WTC11 (cell line): ENCODE measurements around the gene LGALS7. TPM values are rescaled to one million over a fixed set of nuclear protein-coding genes. Genes with fewer than 3 reads are reported as not detected.

Experiments used
- ATAC-seq: fragments of 200-7000 bp; cut with Tn5 transposase; 2 replicates; pipeline ENCODE4 v1.10.0; 2021; ENCODE audit warnings: mild to moderate bottlenecking, moderate library complexity
- CTCF ChIA-PET: fragments of 300-600 bp; sonication (Branson Sonifier 250); formaldehyde crosslinking; loops from one replicate; lab custom pipeline; 2021; ENCODE audit warnings: antibody characterized with exemption; lab: Charles Lee
- POLR2A ChIA-PET: fragments of 350-600 bp; sonication (Branson Sonifier 250); formaldehyde crosslinking; loops from one replicate; lab custom pipeline; 2021; ENCODE audit warnings: antibody characterized with exemption; lab: Charles Lee
- DNase-seq: peaks from one replicate; pipeline ENCODE4 v3.0.0; 2021; ENCODE audit warnings: low spot score
- H3K27ac Mint-ChIP-seq: 2 replicates; pipeline ENCODE4 v1.8.0; 2021; ENCODE audit warnings: mixed read lengths
- H3K27me3 Mint-ChIP-seq: 2 replicates; pipeline ENCODE4 v1.8.0; 2021; ENCODE audit warnings: low read depth, mild to moderate bottlenecking, moderate library complexity, mixed read lengths
- H3K36me3 Mint-ChIP-seq: 2 replicates; pipeline ENCODE4 v1.8.0; 2021; ENCODE audit warnings: mixed read lengths
- H3K4me1 Mint-ChIP-seq: 2 replicates; pipeline ENCODE4 v1.8.0; 2022; ENCODE audit warnings: mixed read lengths
- H3K4me3 Mint-ChIP-seq: 2 replicates; pipeline ENCODE4 v1.8.0; 2021; ENCODE audit warnings: mild to moderate bottlenecking, moderate library complexity, mixed read lengths
- H3K9me3 Mint-ChIP-seq: 2 replicates; pipeline ENCODE4 v1.8.0; 2021; ENCODE audit warnings: mixed read lengths
- FOXP4 ChIP-seq: sonication (generic); formaldehyde crosslinking; IDR thresholded peaks from 2 replicates; pipeline ENCODE4 v1.8.0; 2022; ENCODE audit warnings: mild to moderate bottlenecking, missing genetic modification reagents
- HMGA2 ChIP-seq: fragments of 250-450 bp; sonication (Bioruptor Pico); IDR thresholded peaks from 2 replicates; pipeline ENCODE4 v1.4.0; 2021; ENCODE audit warnings: mild to moderate bottlenecking, moderate library complexity
- KAT7 ChIP-seq: sonication (generic); formaldehyde crosslinking; IDR thresholded peaks from 2 replicates; pipeline ENCODE4 v1.8.1; 2023; ENCODE audit warnings: missing genetic modification reagents, mild to moderate bottlenecking, borderline replicate concordance
- MXD4 ChIP-seq: fragments of 250-450 bp; sonication (Bioruptor Pico); IDR thresholded peaks from 2 replicates; pipeline ENCODE4 v1.8.0; 2021; ENCODE audit warnings: mild to moderate bottlenecking, moderate library complexity, borderline replicate concordance
- NFYB ChIP-seq: sonication (generic); formaldehyde crosslinking; conservative IDR thresholded peaks from 2 replicates; pipeline ENCODE4 v1.8.0; 2022; ENCODE audit warnings: low read depth, missing genetic modification reagents
- NR2C2 ChIP-seq: sonication (generic); formaldehyde crosslinking; IDR thresholded peaks from 2 replicates; pipeline ENCODE4 v1.8.0; 2022; ENCODE audit warnings: mild to moderate bottlenecking, missing genetic modification reagents
- STAT6 ChIP-seq: sonication (generic); formaldehyde crosslinking; conservative IDR thresholded peaks from 2 replicates; pipeline ENCODE4 v1.8.1; 2023; ENCODE audit warnings: mild to moderate bottlenecking, low read depth, missing genetic modification reagents, moderate library complexity
- TCF7 ChIP-seq: sonication (generic); formaldehyde crosslinking; IDR thresholded peaks from 2 replicates; pipeline ENCODE4 v1.8.0; 2022; ENCODE audit warnings: mild to moderate bottlenecking, low read depth, missing genetic modification reagents, moderate library complexity
- TP53 ChIP-seq: sonication (generic); formaldehyde crosslinking; IDR thresholded peaks from 2 replicates; pipeline ENCODE4 v1.8.1; 2023; ENCODE audit warnings: mild to moderate bottlenecking, missing genetic modification reagents
- ZMAT4 ChIP-seq: fragments of 250-450 bp; sonication (Bioruptor Pico); IDR thresholded peaks from 2 replicates; pipeline ENCODE4 v1.9.0; 2021; ENCODE audit warnings: mild to moderate bottlenecking
- ZNF121 ChIP-seq: sonication (generic); formaldehyde crosslinking; IDR thresholded peaks from 2 replicates; pipeline ENCODE4 v1.8.0; 2023; ENCODE audit warnings: missing genetic modification reagents
- ZNF532 ChIP-seq: fragments of 250-450 bp; sonication (Bioruptor Pico); IDR thresholded peaks from 2 replicates; pipeline ENCODE4 v1.9.0; 2021; ENCODE audit warnings: mild to moderate bottlenecking, borderline replicate concordance
- total RNA-seq: library from RNA; stranded (reverse); gene quantifications from 3 replicates; pipeline ENCODE4 v1.2.3, GENCODE V29; 2021
- TF ChIP-seq, protein P1 (sequence below): fragments of 250-450 bp; sonication (Bioruptor Pico); conservative IDR thresholded peaks from 2 replicates; pipeline ENCODE4 v1.9.0; 2021; ENCODE audit warnings: mild to moderate bottlenecking
- TF ChIP-seq, protein P2 (sequence below): fragments of 250-450 bp; sonication (Bioruptor Pico); IDR thresholded peaks from 2 replicates; pipeline ENCODE4 v1.8.0; 2021; ENCODE audit warnings: mild to moderate bottlenecking
- TF ChIP-seq, protein P3 (sequence below): sonication (generic); formaldehyde crosslinking; IDR thresholded peaks from 2 replicates; pipeline ENCODE4 v1.8.1; 2023; ENCODE audit warnings: mild to moderate bottlenecking, missing genetic modification reagents, moderate library complexity

Gene LGALS7
- total RNA-seq, 1 experiment from 2014 or later: 2.3 TPM

DNA sequence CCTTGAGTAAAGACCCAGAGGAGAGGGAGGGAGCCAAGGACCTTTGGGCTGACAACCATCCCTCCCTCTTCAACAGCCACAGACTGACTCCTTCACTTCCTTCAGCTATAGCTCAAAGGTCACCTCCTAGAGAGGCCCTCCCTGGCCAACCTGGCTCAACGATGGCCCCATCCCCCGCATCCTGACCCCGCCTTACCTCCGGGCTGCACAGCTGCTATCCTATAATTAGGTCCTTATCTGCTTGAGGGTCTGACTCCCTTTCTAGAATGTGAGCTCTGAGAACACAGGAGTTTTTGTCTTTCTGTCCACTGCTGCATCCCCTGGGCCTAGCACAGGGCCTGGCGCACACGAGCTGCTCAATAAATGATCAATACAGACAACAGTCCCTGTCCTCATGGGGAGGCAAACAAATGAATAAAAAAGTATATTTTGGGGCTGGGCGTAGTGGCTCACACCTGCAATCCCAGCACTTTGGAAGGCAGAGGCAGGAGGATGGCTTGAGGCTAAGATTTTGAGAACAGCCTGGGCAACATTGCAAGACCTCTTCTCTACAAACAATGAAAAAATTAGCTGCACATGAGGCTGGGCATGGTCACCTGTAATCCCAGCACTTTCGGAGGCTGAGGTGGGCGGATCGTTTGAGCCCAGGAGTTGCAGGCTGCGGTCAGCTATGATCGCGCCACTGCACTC lies 46.1 kb upstream of the LGALS7 start:
- ChIA-PET POLR2A (no interaction called here), CTCF (interaction anchor here (0.6 to 1.4 kb wide), 2 partner anchors 111 to 178 kb away, joined by 3 to 5 read pairs; partner anchors contain the start of genes MRPS12 and SARS2)
- 0 out of 2 replicates have a peak overlapping the region, but pooled peaks have one; percentile 48 for H3K27ac Mint-ChIP-seq
- TF ChIP-seq ZNF121 (CRISPR knock-in tag) (peak; percentile 55; the same call in 1 of the 2 replicates), FOXP4 (CRISPR knock-in tag) (no peak)
- TF ChIP-seq, protein P1, sequence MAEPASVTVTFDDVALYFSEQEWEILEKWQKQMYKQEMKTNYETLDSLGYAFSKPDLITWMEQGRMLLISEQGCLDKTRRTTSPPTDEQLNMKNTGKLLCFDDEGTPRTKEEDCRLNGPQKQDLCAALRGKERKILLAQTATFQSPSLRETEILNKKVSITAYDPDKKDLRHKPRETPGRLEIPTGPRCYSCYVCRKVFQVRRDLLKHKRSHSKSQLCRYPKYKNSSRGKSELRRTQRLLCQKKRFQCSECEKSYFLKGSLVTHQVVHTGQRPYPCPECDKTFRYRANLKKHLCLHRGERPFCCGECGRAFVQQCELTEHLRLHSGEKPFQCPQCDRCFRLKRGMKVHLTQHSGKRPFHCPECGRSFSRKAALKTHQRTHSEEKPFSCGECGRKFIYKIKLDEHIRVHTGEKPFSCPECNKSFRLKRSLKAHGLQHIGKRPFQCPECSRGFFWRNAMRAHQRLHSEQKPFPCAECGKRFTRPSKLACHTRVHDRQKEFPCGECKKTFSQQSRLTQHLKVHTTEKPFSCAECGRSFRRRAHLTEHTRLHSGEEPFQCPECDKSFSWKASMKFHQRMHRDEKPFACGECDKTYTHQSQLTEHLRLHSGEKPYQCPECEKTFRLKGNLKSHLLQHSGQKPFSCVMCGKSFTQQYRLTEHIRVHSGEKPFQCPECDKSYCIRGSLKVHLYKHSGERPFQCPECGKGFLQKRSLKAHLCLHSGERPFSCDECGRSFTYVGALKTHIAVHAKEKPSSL (CRISPR knock-in tag): no peak
- no peak for DNase-seq
- peaks cover 59% of the 10 kb centered on the region for H3K36me3 Mint-ChIP-seq
- H3K4me3 Mint-ChIP-seq: no peak overlapping the region
- peaks cover 23% of the 10 kb centered on the region for H3K4me1 Mint-ChIP-seq
- H3K27me3 Mint-ChIP-seq: peaks cover 14% of the 10 kb centered on the region
- H3K9me3 Mint-ChIP-seq: peaks cover 22% of the 10 kb centered on the region
- ATAC-seq: no peak; the same call in 1 of the 2 replicates

DNA sequence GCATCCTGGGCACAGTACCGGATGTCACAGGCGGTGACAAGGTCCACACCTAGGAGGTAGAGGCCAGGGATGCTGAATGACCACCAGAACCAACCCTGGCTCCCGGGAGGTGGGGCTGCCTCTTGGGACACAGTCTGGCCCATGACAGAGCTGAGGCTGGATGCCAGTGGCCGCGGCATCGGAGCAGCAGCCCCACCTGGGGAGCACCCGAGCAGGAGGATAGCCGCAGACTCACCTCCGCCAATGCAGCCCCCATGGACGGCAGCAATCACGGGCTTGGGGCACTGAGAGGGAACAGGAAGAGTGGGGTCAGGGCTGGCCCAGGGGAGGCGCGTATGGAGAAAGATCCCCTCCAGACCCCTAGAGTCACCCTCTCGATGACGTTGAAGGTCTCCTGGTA lies 43.8 kb upstream of the LGALS7 start:
- Mint-ChIP-seq H3K36me3 (peaks cover 44% of the 10 kb centered on the region), H3K9me3 (peaks cover 12% of the 10 kb centered on the region), H3K4me3 (no peak overlapping the region), H3K27me3 (peaks cover 7% of the 10 kb centered on the region; the same call in 1 of the 2 replicates), H3K27ac (no peak overlapping the region), H3K4me1 (peaks cover 6% of the 10 kb centered on the region)
- TF ChIP-seq ZMAT4 (CRISPR knock-in tag) (no peak), KAT7 (CRISPR knock-in tag) (no peak), NR2C2 (CRISPR knock-in tag) (no peak), ZNF532 (CRISPR knock-in tag) (no peak), TCF7 (no peak), HMGA2 (CRISPR knock-in tag) (no peak), TP53 (CRISPR knock-in tag) (no peak), MXD4 (CRISPR knock-in tag) (no peak), NFYB (CRISPR knock-in tag) (no peak), STAT6 (CRISPR knock-in tag) (no peak)
- TF ChIP-seq, protein P2, sequence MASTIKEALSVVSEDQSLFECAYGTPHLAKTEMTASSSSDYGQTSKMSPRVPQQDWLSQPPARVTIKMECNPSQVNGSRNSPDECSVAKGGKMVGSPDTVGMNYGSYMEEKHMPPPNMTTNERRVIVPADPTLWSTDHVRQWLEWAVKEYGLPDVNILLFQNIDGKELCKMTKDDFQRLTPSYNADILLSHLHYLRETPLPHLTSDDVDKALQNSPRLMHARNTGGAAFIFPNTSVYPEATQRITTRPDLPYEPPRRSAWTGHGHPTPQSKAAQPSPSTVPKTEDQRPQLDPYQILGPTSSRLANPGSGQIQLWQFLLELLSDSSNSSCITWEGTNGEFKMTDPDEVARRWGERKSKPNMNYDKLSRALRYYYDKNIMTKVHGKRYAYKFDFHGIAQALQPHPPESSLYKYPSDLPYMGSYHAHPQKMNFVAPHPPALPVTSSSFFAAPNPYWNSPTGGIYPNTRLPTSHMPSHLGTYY (CRISPR knock-in tag): no peak
- TF ChIP-seq, protein P3, sequence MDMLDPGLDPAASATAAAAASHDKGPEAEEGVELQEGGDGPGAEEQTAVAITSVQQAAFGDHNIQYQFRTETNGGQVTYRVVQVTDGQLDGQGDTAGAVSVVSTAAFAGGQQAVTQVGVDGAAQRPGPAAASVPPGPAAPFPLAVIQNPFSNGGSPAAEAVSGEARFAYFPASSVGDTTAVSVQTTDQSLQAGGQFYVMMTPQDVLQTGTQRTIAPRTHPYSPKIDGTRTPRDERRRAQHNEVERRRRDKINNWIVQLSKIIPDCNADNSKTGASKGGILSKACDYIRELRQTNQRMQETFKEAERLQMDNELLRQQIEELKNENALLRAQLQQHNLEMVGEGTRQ (CRISPR knock-in tag): no peak
- ChIA-PET CTCF (no interaction called here), POLR2A (no interaction called here)
- DNase-seq (no peak), ATAC-seq (no peak)
